GM12891 (cell line): ENCODE results near the gene MAP4K4.

Experiments used
- POLR2A ChIP-seq: IDR thresholded peaks from 2 replicates; pipeline ENCODE4 v1.6.1; 2011; ENCODE audit warnings: low read depth, low read length, control low read depth
- POLR2AphosphoS5 ChIP-seq: IDR thresholded peaks from 2 replicates; pipeline ENCODE4 v1.6.1; 2011; ENCODE audit warnings: low read depth, low read length, control low read depth
- POU2F2 ChIP-seq: IDR thresholded peaks from 2 replicates; pipeline ENCODE4 v1.6.1; 2011; ENCODE audit warnings: low read depth, mild to moderate bottlenecking, control low read depth, low read length, moderate library complexity
- SPI1 ChIP-seq: IDR thresholded peaks from 2 replicates; pipeline ENCODE4 v1.6.1; 2011; ENCODE audit warnings: low read depth, low read length, control low read depth
- TAF1 ChIP-seq: IDR thresholded peaks from 2 replicates; pipeline ENCODE4 v1.6.1; 2011; ENCODE audit warnings: low read depth, low read length, control low read depth

DNA sequence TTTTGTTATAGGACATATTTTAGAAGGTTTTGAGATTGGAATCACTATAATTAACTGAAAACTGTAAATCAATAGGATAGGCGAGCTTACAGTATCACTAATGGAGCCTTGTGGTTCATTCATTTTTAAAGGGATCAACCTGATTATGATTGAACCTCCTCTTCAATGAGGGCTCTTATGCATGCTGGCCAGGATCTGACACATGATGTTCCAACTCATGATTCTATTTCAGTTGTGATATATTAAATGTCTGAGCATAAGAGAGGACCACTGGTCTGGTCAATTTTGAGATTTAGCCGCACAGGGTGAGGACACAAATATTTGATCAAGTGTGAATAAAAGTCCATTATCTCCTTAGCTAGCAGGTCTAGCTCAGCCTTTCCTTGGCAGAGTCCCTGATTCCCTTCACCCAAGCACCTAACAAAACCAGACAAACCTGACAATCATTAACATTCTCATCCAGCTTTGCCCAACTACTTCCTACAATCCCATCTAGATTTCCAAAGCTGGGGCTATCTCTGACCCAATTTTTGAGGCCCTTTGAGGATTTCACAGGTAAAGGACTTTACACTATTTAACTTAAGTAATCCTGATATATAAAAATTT, 6.9 kb upstream of the MAP4K4 start:
- no peak for TF ChIP-seq POLR2AphosphoS5
- TF ChIP-seq POLR2A: no peak
- no peak for TF ChIP-seq TAF1
- TF ChIP-seq SPI1: no peak
- no peak for TF ChIP-seq POU2F2
